WERI-Rb-1 (cell line): Measurements from ENCODE around the gene RSPO4.

ENCODE experiments used
- DNase-seq: peaks from one replicate; pipeline ENCODE4 v3.0.0-alpha.2; 2020
- H3K27ac ChIP-seq: fragments of 250-450 bp; sonication (Bioruptor Pico); 2 replicates; pipeline ENCODE4 v1.5.1; 2020; ENCODE audit warnings: mild to moderate bottlenecking, moderate library complexity
- H3K27me3 ChIP-seq: fragments of 250-450 bp; sonication (Bioruptor Pico); 2 replicates; pipeline ENCODE4 v1.5.1; 2021; ENCODE audit warnings: mild to moderate bottlenecking, low read depth, moderate library complexity; ENCODE audit not compliant: insufficient read depth, severe bottlenecking
- H3K36me3 ChIP-seq: fragments of 250-450 bp; sonication (Bioruptor Pico); 2 replicates; pipeline ENCODE4 v1.5.1; 2020; ENCODE audit warnings: mild to moderate bottlenecking, moderate library complexity
- H3K4me3 ChIP-seq: 2 replicates; pipeline ENCODE4 v1.5.1; 2011; ENCODE audit warnings: low read depth, mild to moderate bottlenecking, control low read depth, low read length
- H3K9me3 ChIP-seq: fragments of 250-450 bp; sonication (Bioruptor Pico); 2 replicates; pipeline ENCODE4 v1.5.1; 2021; ENCODE audit warnings: mild to moderate bottlenecking, moderate library complexity; ENCODE audit not compliant: severe bottlenecking
- CTCF ChIP-seq: IDR thresholded peaks from 2 replicates; pipeline ENCODE4 v1.5.1; 2011; ENCODE audit warnings: low read depth, mild to moderate bottlenecking, control low read depth, inconsistent platforms, low read length

The RSPO4 gene

GRCh38 chr20:945841-946240 lies 56.3 kb downstream of the RSPO4 start:
- no peak for DNase-seq
- no peaks in the 10 kb centered on the region for H3K27me3 ChIP-seq

GRCh38 chr20:944774-945410 lies 57.2 kb downstream of the RSPO4 start:
- H3K36me3 ChIP-seq = no peaks in the 10 kb centered on the region
- no peak for DNase-seq

More at GRCh38 chr20:945841-946240, 56.3 kb downstream of the RSPO4 start:
- H3K9me3 ChIP-seq = no peaks in the 10 kb centered on the region
- H3K27ac ChIP-seq = no peak overlapping the region
- H3K4me3 ChIP-seq = no peak overlapping the region
- TF ChIP-seq CTCF = no peak
- H3K36me3 ChIP-seq = no peaks in the 10 kb centered on the region

GRCh38 chr20:944148-944547 lies 58.0 kb downstream of the RSPO4 start:
- no peak for DNase-seq
- TF ChIP-seq CTCF = no peak
- H3K4me3 ChIP-seq = no peak overlapping the region

More at GRCh38 chr20:944774-945410, 57.2 kb downstream of the RSPO4 start:
- Histone ChIP-seq H3K27ac (no peak overlapping the region), H3K27me3 (no peaks in the 10 kb centered on the region), H3K9me3 (no peaks in the 10 kb centered on the region), H3K4me3 (no peak overlapping the region)
- TF ChIP-seq CTCF = no peak

GRCh38 chr20:942611-943010 lies 59.5 kb downstream of the RSPO4 start:
- H3K27ac ChIP-seq = no peak overlapping the region
- no peak overlapping the region for H3K4me3 ChIP-seq
- no peaks in the 10 kb centered on the region for H3K27me3 ChIP-seq
- H3K36me3 ChIP-seq = no peaks in the 10 kb centered on the region
- no peak for TF ChIP-seq CTCF
- H3K9me3 ChIP-seq = no peaks in the 10 kb centered on the region
- DNase-seq = no peak

More at GRCh38 chr20:944148-944547, 58.0 kb downstream of the RSPO4 start:
- no peaks in the 10 kb centered on the region for H3K36me3 ChIP-seq
- H3K27me3 ChIP-seq = no peaks in the 10 kb centered on the region
- no peaks in the 10 kb centered on the region for H3K9me3 ChIP-seq
- H3K27ac ChIP-seq = no peak overlapping the region

GRCh38 chr20:940926-941325 lies 61.2 kb downstream of the RSPO4 start:
- no peak for DNase-seq
- Histone ChIP-seq H3K27me3 (no peaks in the 10 kb centered on the region), H3K36me3 (no peaks in the 10 kb centered on the region), H3K4me3 (no peak overlapping the region), H3K27ac (no peak overlapping the region), H3K9me3 (no peaks in the 10 kb centered on the region)
- no peak for TF ChIP-seq CTCF

- no peak overlapping the region for H3K27ac ChIP-seq
- H3K36me3 ChIP-seq = no peaks in the 10 kb centered on the region
- H3K9me3 ChIP-seq = no peaks in the 10 kb centered on the region
- TF ChIP-seq CTCF = no peak
- no peak for DNase-seq
- no peaks in the 10 kb centered on the region for H3K27me3 ChIP-seq
- no peak overlapping the region for H3K4me3 ChIP-seq
Observed at GRCh38 chr20:939606-940005, 62.5 kb downstream of the RSPO4 start.
